Measurements from ENCODE around the gene KCNJ18.
"Not testable (repeated sequence)": the region's sequence is repeated elsewhere in the genome, so short reads cannot be mapped to it uniquely, and the experiment has no call there.

KCNJ18 gene

GRCh38 chr17:21731076-21731475, 38.8 kb downstream of the KCNJ18 start:
- H3K27ac ChIP-seq (ENCODE audit: low read depth in 2 of 2, low read length in 2 of 2); H3K4me3 ChIP-seq (ENCODE audit: low read length in 2 of 2); H3K27me3 ChIP-seq (ENCODE audit: control insufficient read depth in 2 of 2, insufficient read depth in 2 of 2, low read length in 2 of 2); H3K4me1 ChIP-seq (ENCODE audit: control insufficient read depth in 2 of 2, insufficient read depth in 2 of 2, low read length in 2 of 2); H3K36me3 ChIP-seq (ENCODE audit: control insufficient read depth in 2 of 2, insufficient read depth in 2 of 2, low read length in 2 of 2); H3K9me3 ChIP-seq (ENCODE audit: control insufficient read depth in 2 of 2, low read length in 2 of 2); H3K9ac ChIP-seq (ENCODE audit: low read depth in 1 of 2, low read length in 2 of 2): not testable (repeated sequence)

DNA sequence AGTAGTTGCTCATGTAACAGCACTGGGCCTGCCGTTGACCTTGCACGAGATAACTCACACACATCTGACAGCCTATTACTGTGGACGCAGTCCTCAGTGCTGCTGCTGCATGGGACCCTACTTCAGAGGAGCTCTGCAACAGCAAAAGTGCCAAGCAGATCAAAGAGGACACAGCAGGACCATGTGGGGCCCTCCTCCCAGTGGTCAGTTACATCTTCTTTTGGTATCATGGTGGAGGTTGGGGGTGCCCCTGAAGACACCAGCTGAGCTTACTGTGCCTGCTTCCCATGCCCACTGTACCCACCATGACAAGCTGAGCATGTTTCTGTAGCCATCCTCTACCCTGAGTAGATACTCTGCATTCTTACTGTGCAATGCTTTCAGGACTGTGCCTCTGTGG, 41.6 kb downstream of the KCNJ18 start:
- not testable (repeated sequence) for H3K9me3 ChIP-seq (ENCODE audit: control insufficient read depth in 2 of 2, low read length in 2 of 2); H3K27me3 ChIP-seq (ENCODE audit: control insufficient read depth in 2 of 2, insufficient read depth in 2 of 2, low read length in 2 of 2); H3K27ac ChIP-seq (ENCODE audit: low read depth in 2 of 2, low read length in 2 of 2); H3K4me3 ChIP-seq (ENCODE audit: low read length in 2 of 2); H3K4me1 ChIP-seq (ENCODE audit: control insufficient read depth in 2 of 2, insufficient read depth in 2 of 2, low read length in 2 of 2); H3K9ac ChIP-seq (ENCODE audit: low read depth in 1 of 2, low read length in 2 of 2); H3K36me3 ChIP-seq (ENCODE audit: control insufficient read depth in 2 of 2, insufficient read depth in 2 of 2, low read length in 2 of 2)

DNA sequence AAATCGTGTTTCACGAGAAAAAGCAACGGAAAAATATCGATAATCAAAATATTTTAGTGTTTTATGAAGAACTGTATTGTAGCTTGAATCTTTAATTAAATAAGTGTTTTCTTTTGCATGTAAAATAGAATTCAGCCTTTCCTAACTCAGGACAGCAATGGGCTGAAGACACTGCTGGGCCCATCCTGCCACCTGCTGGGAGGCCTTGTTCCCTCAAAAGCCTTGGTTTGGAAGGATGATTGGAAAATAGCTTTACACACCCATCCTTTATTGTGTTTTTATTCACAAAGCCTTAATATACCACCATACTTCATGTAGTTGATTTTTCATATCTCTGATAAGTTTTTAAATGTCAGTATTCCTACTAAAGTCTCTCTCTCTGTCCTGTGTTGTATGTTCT, 43.5 kb downstream of the KCNJ18 start:
- H3K9me3 ChIP-seq (ENCODE audit: control insufficient read depth in 2 of 2, low read length in 2 of 2); H3K4me3 ChIP-seq (ENCODE audit: low read length in 2 of 2); H3K27me3 ChIP-seq (ENCODE audit: control insufficient read depth in 2 of 2, insufficient read depth in 2 of 2, low read length in 2 of 2); H3K27ac ChIP-seq (ENCODE audit: low read depth in 2 of 2, low read length in 2 of 2); H3K4me1 ChIP-seq (ENCODE audit: control insufficient read depth in 2 of 2, insufficient read depth in 2 of 2, low read length in 2 of 2); H3K9ac ChIP-seq (ENCODE audit: low read depth in 1 of 2, low read length in 2 of 2); H3K36me3 ChIP-seq (ENCODE audit: control insufficient read depth in 2 of 2, insufficient read depth in 2 of 2, low read length in 2 of 2): not testable (repeated sequence)

DNA sequence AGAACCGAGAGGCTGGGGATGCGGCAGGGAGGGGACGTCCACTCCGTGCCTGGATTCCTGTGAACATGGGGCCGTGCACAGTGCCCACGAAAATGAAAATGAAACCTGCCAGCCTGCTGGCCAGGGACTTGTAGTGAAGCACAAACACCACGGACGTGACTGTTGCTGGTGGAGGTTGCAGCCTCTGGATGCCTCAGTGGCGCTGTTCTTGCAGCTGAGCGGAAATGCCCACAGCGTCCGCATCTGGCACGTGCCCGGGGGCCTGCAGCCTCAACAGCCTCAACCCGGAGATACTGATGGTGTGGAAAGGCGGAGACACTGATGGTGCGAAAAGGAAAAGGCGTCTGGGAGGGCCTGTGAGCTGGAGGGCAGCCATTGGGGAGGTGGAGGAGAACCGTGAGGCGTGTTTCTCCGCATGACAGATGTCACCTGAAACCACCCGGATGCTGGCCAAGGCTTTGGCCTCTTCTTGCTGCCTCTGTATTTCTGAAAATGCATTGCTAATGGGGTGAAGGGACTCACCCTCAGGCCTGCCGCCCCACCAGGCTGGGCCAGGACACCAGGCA, 44.8 kb downstream of the KCNJ18 start:
- H3K4me1 ChIP-seq (ENCODE audit: control insufficient read depth in 2 of 2, insufficient read depth in 2 of 2, low read length in 2 of 2); H3K27ac ChIP-seq (ENCODE audit: low read depth in 2 of 2, low read length in 2 of 2); H3K9ac ChIP-seq (ENCODE audit: low read depth in 1 of 2, low read length in 2 of 2); H3K36me3 ChIP-seq (ENCODE audit: control insufficient read depth in 2 of 2, insufficient read depth in 2 of 2, low read length in 2 of 2); H3K27me3 ChIP-seq (ENCODE audit: control insufficient read depth in 2 of 2, insufficient read depth in 2 of 2, low read length in 2 of 2); H3K4me3 ChIP-seq (ENCODE audit: low read length in 2 of 2); H3K9me3 ChIP-seq (ENCODE audit: control insufficient read depth in 2 of 2, low read length in 2 of 2): not testable (repeated sequence)

DNA sequence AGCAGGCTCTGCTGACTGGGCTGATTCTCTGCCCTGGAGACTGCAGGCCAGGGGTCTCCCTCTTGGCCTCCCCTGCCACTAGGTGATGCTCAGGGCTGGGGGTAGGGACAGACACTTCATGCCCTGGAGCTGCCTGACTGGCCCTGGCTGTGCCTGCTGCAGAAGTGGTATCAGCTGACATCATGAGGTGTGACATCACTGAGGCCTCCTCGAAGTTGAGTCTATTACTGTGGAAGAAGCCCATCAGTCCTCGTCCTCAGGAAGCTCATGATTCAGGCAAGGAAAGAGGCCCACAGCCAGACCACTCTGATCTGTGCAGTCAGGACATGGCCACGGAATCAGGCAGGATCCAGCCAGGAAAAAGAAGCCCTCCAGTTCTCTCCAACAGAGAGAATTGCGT, 45.9 kb downstream of the KCNJ18 start:
- H3K36me3 ChIP-seq (ENCODE audit: control insufficient read depth in 2 of 2, insufficient read depth in 2 of 2, low read length in 2 of 2); H3K9ac ChIP-seq (ENCODE audit: low read depth in 1 of 2, low read length in 2 of 2); H3K9me3 ChIP-seq (ENCODE audit: control insufficient read depth in 2 of 2, low read length in 2 of 2); H3K27me3 ChIP-seq (ENCODE audit: control insufficient read depth in 2 of 2, insufficient read depth in 2 of 2, low read length in 2 of 2); H3K4me3 ChIP-seq (ENCODE audit: low read length in 2 of 2); H3K4me1 ChIP-seq (ENCODE audit: control insufficient read depth in 2 of 2, insufficient read depth in 2 of 2, low read length in 2 of 2); H3K27ac ChIP-seq (ENCODE audit: low read depth in 2 of 2, low read length in 2 of 2): not testable (repeated sequence)

DNA sequence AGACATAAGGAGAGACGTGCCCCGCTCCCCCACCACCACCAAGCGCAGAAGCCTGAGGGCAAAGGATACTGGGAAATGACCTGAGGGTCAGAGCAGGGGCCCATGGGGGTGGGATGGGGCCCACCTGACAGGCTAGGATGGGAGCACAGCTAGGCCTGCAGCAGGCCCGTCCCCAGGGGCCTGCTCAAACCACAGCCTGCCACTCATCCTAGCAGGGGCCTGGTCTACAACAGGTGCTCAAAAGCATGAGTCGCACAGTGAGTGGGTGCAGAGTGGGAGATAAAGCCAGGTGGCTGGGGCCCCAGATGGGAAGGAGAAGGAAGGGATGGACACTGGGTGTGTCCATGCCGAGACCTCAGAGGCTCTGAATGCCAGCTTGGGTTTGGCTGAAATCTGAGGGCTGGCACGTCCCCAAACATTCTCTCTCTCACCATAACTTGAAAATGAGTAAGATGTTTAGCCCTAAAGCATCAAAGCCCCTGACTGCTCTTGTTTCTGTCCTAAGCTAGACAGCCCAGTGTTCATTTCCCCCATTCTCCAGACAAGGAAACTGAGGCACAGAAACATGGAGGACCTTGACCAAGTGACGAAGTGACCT, 46.7 kb downstream of the KCNJ18 start:
- not testable (repeated sequence) for H3K36me3 ChIP-seq (ENCODE audit: control insufficient read depth in 2 of 2, insufficient read depth in 2 of 2, low read length in 2 of 2)

GRCh38 chr17:21739485-21739884, 47.2 kb downstream of the KCNJ18 start:
- H3K27me3 ChIP-seq (ENCODE audit: control insufficient read depth in 2 of 2, insufficient read depth in 2 of 2, low read length in 2 of 2); H3K9me3 ChIP-seq (ENCODE audit: control insufficient read depth in 2 of 2, low read length in 2 of 2); H3K27ac ChIP-seq (ENCODE audit: low read depth in 2 of 2, low read length in 2 of 2); H3K4me1 ChIP-seq (ENCODE audit: control insufficient read depth in 2 of 2, insufficient read depth in 2 of 2, low read length in 2 of 2); H3K4me3 ChIP-seq (ENCODE audit: low read length in 2 of 2); H3K9ac ChIP-seq (ENCODE audit: low read depth in 1 of 2, low read length in 2 of 2); H3K36me3 ChIP-seq (ENCODE audit: control insufficient read depth in 2 of 2, insufficient read depth in 2 of 2, low read length in 2 of 2): not testable (repeated sequence)

More for the DNA sequence above, 46.7 kb downstream of the KCNJ18 start:
- not testable (repeated sequence) for H3K9me3 ChIP-seq (ENCODE audit: control insufficient read depth in 2 of 2, low read length in 2 of 2); H3K4me3 ChIP-seq (ENCODE audit: low read length in 2 of 2); H3K9ac ChIP-seq (ENCODE audit: low read depth in 1 of 2, low read length in 2 of 2); H3K4me1 ChIP-seq (ENCODE audit: control insufficient read depth in 2 of 2, insufficient read depth in 2 of 2, low read length in 2 of 2); H3K27me3 ChIP-seq (ENCODE audit: control insufficient read depth in 2 of 2, insufficient read depth in 2 of 2, low read length in 2 of 2); H3K27ac ChIP-seq (ENCODE audit: low read depth in 2 of 2, low read length in 2 of 2)

GRCh38 chr17:21740836-21741235, 48.5 kb downstream of the KCNJ18 start:
- H3K27me3 ChIP-seq (ENCODE audit: control insufficient read depth in 2 of 2, insufficient read depth in 2 of 2, low read length in 2 of 2); H3K27ac ChIP-seq (ENCODE audit: low read depth in 2 of 2, low read length in 2 of 2); H3K9me3 ChIP-seq (ENCODE audit: control insufficient read depth in 2 of 2, low read length in 2 of 2); H3K9ac ChIP-seq (ENCODE audit: low read depth in 1 of 2, low read length in 2 of 2); H3K4me3 ChIP-seq (ENCODE audit: low read length in 2 of 2); H3K4me1 ChIP-seq (ENCODE audit: control insufficient read depth in 2 of 2, insufficient read depth in 2 of 2, low read length in 2 of 2); H3K36me3 ChIP-seq (ENCODE audit: control insufficient read depth in 2 of 2, insufficient read depth in 2 of 2, low read length in 2 of 2): not testable (repeated sequence)

DNA sequence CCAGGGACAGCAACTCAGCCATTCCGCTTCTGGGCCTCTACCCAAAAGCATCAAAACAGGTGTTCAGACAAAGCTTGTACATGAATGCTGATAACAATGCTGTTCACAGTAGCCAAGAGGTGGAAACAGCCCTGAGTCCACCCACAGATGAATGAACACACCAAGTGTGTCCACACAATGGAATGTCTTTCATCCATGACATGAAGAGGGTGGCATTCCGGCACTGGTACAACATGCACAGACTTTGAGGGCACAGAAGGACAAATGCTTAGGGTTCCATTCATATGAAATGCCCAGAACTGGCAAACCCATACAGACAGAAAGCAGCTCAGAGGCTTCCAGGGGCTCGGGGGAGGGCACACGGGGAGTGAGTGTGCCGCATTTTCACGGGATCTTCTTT, 49.2 kb downstream of the KCNJ18 start:
- not testable (repeated sequence) for H3K4me3 ChIP-seq (ENCODE audit: low read length in 2 of 2); H3K36me3 ChIP-seq (ENCODE audit: control insufficient read depth in 2 of 2, insufficient read depth in 2 of 2, low read length in 2 of 2); H3K27me3 ChIP-seq (ENCODE audit: control insufficient read depth in 2 of 2, insufficient read depth in 2 of 2, low read length in 2 of 2); H3K4me1 ChIP-seq (ENCODE audit: control insufficient read depth in 2 of 2, insufficient read depth in 2 of 2, low read length in 2 of 2); H3K27ac ChIP-seq (ENCODE audit: low read depth in 2 of 2, low read length in 2 of 2); H3K9ac ChIP-seq (ENCODE audit: low read depth in 1 of 2, low read length in 2 of 2); H3K9me3 ChIP-seq (ENCODE audit: control insufficient read depth in 2 of 2, low read length in 2 of 2)

- no peaks in the 10 kb centered on the region for H3K27me3 ChIP-seq (ENCODE audit: control insufficient read depth in 2 of 2, insufficient read depth in 2 of 2, low read length in 2 of 2)
- H3K27ac ChIP-seq (ENCODE audit: low read depth in 2 of 2, low read length in 2 of 2) = no peak overlapping the region
Observed at GRCh38 chr17:21742326-21742725, 50.0 kb downstream of the KCNJ18 start.

DNA sequence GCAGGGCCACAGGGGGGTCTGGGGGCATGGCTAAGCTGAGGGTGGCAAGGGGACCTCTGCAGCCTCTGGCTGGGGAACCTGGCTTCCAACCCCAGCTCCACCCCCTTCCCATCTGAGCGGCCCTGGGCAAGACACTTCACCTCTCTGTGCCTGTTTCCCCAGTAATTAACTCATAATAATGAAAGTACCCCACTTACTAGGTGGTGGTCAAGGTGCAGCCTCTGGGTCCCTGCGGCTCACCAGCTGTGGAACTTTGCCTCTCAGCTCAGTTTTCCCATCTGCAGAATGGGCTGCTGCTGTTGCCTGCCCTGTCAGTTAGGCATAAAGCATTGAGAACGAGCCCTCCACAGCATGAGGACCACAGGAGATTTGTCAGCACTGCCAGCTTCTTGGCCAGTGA, 51.8 kb downstream of the KCNJ18 start:
- H3K27ac ChIP-seq (ENCODE audit: low read depth in 2 of 2, low read length in 2 of 2); H3K36me3 ChIP-seq (ENCODE audit: control insufficient read depth in 2 of 2, insufficient read depth in 2 of 2, low read length in 2 of 2); H3K4me3 ChIP-seq (ENCODE audit: low read length in 2 of 2): not testable (repeated sequence)

More at GRCh38 chr17:21742326-21742725, 50.0 kb downstream of the KCNJ18 start:
- H3K9ac ChIP-seq (ENCODE audit: low read depth in 1 of 2, low read length in 2 of 2) = no peak overlapping the region
- H3K4me3 ChIP-seq (ENCODE audit: low read length in 2 of 2) = no peak overlapping the region
- no peaks in the 10 kb centered on the region for H3K36me3 ChIP-seq (ENCODE audit: control insufficient read depth in 2 of 2, insufficient read depth in 2 of 2, low read length in 2 of 2)
- H3K9me3 ChIP-seq (ENCODE audit: control insufficient read depth in 2 of 2, low read length in 2 of 2) = no peaks in the 10 kb centered on the region
- H3K4me1 ChIP-seq (ENCODE audit: control insufficient read depth in 2 of 2, insufficient read depth in 2 of 2, low read length in 2 of 2) = no peaks in the 10 kb centered on the region

More for the DNA sequence above, 51.8 kb downstream of the KCNJ18 start:
- H3K9ac ChIP-seq (ENCODE audit: low read depth in 1 of 2, low read length in 2 of 2); H3K9me3 ChIP-seq (ENCODE audit: control insufficient read depth in 2 of 2, low read length in 2 of 2); H3K27me3 ChIP-seq (ENCODE audit: control insufficient read depth in 2 of 2, insufficient read depth in 2 of 2, low read length in 2 of 2); H3K4me1 ChIP-seq (ENCODE audit: control insufficient read depth in 2 of 2, insufficient read depth in 2 of 2, low read length in 2 of 2): not testable (repeated sequence)

All from mucosa of rectum (tissue), 2 donors.